Thymus (tissue), 14 donors: ENCODE measurements around the gene TBCA. TPM values are rescaled to one million over a fixed set of nuclear protein-coding genes. Genes with fewer than 3 reads are reported as not detected.
A peak's percentile ranks its signal among the peaks of the same experiment; 100 is the strongest.

Source experiments
- DNase-seq, 9 donors: peaks; one replicate each; pipeline ENCODE4 v3.0.0-alpha.2; 2013; ENCODE audit warnings: low spot score in 9 of 9, low read depth in 6 of 9, missing footprints in 1 of 9
- H3K27ac ChIP-seq, 2 donors: one replicate each; pipeline ENCODE4 v1.5.1; 2013; ENCODE audit warnings: control low read depth in 1 of 2, low read depth in 1 of 2, low read length in 1 of 2, mild to moderate bottlenecking in 1 of 2, moderate library complexity in 1 of 2
- H3K27me3 ChIP-seq, 2 donors: one replicate each; pipeline ENCODE4 v1.5.1; 2013; ENCODE audit warnings: low read length in 1 of 2; ENCODE audit not compliant: control insufficient read depth in 2 of 2, insufficient read depth in 1 of 2
- H3K36me3 ChIP-seq, 2 donors: one replicate each; pipeline ENCODE4 v1.5.1; 2013; ENCODE audit warnings: low read length in 1 of 2, mild to moderate bottlenecking in 1 of 2, moderate library complexity in 1 of 2; ENCODE audit not compliant: control insufficient read depth in 2 of 2, insufficient read depth in 2 of 2
- H3K4me1 ChIP-seq, 2 donors: one replicate each; pipeline ENCODE4 v1.5.1; 2013; ENCODE audit warnings: low read length in 2 of 2; ENCODE audit not compliant: control insufficient read depth in 2 of 2, insufficient read depth in 2 of 2
- H3K4me3 ChIP-seq, 2 donors: one replicate each; pipeline ENCODE4 v1.5.1; 2013; ENCODE audit warnings: low read length in 2 of 2, control low read depth in 1 of 2, mild to moderate bottlenecking in 1 of 2
- H3K9me3 ChIP-seq, 2 donors: one replicate each; pipeline ENCODE4 v1.5.1; 2013; ENCODE audit warnings: low read length in 1 of 2, mild to moderate bottlenecking in 1 of 2; ENCODE audit not compliant: control insufficient read depth in 2 of 2, insufficient read depth in 1 of 2
- WGBS: extraction: QIAGEN DNeasy Blood & Tissue Kit; methylation state at CpG from one replicate; pipeline ENCODE4 v1.1.7; 2013; 5-methylcytosine and 5-hydroxymethylcytosine counted together
- long read RNA-seq, 10 donors: transcript quantifications; one replicate each; lab custom pipeline, GENCODE V29; 2026
- polyA plus RNA-seq: library from polyadenylated mRNA; stranded (reverse); fragments of 200-250 nt; gene quantifications from one replicate; pipeline ENCODE4 v1.2.3, GENCODE V29; 2013
- total RNA-seq: library from RNA; stranded (reverse); fragments of 120-200 nt; gene quantifications from one replicate; pipeline ENCODE4 v1.2.4, GENCODE V29; 2013
- donor health status: healthy.

TBCA gene, protein sequence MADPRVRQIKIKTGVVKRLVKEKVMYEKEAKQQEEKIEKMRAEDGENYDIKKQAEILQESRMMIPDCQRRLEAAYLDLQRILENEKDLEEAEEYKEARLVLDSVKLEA
- total RNA-seq (150 TPM), polyA plus RNA-seq (356 TPM)
- long read RNA-seq, donor 1, transcript TBCA-202 (4 exons, 683 nt) = major isoform, 18 of 23 reads
- long read RNA-seq, donor 1, partial matches to known transcripts = 0 of 23 reads
- long read RNA-seq, donor 1, other reads (novel, unspliced or antisense) = 0 of 23 reads
- long read RNA-seq, donor 2 = 0 reads
- long read RNA-seq, donor 3, transcript TBCA-202 (4 exons, 683 nt) = major isoform, 203 of 252 reads
- long read RNA-seq, donor 3, transcript TBCA-205 (3 exons, 717 nt) = minor isoform, 12 of 252 reads
- long read RNA-seq, donor 3, transcript TBCA-201 (3 exons, 2,301 nt) = minor isoform, 9 of 252 reads
- long read RNA-seq, donor 3, partial matches to known transcripts = 13 of 252 reads
- long read RNA-seq, donor 3, other reads (novel, unspliced or antisense) = 14 of 252 reads
- long read RNA-seq, donor 4, transcript TBCA-205 (3 exons, 717 nt) = minor isoform, 12 of 132 reads
- long read RNA-seq, donor 4, transcript TBCA-201 (3 exons, 2,301 nt) = minor isoform, 9 of 132 reads
- long read RNA-seq, donor 4, transcript TBCA-202 (4 exons, 683 nt) = major isoform, 111 of 132 reads
- long read RNA-seq, donor 4, partial matches to known transcripts = 0 of 132 reads
- long read RNA-seq, donor 4, other reads (novel, unspliced or antisense) = 0 of 132 reads
- long read RNA-seq, donor 5, transcript TBCA-205 (3 exons, 717 nt) = minor isoform, 19 of 381 reads
- long read RNA-seq, donor 5, transcript TBCA-202 (4 exons, 683 nt) = major isoform, 292 of 381 reads
- long read RNA-seq, donor 5, transcript TBCA-201 (3 exons, 2,301 nt) = minor isoform, 25 of 381 reads
- long read RNA-seq, donor 5, partial matches to known transcripts = 28 of 381 reads
- long read RNA-seq, donor 5, other reads (novel, unspliced or antisense) = 15 of 381 reads
- long read RNA-seq, donor 6, transcript TBCA-205 (3 exons, 717 nt) = minor isoform, 11 of 141 reads
- long read RNA-seq, donor 6, transcript TBCA-202 (4 exons, 683 nt) = major isoform, 124 of 141 reads
- long read RNA-seq, donor 6, partial matches to known transcripts = 0 of 141 reads
- long read RNA-seq, donor 6, other reads (novel, unspliced or antisense) = 0 of 141 reads
- long read RNA-seq, donor 7, transcript TBCA-202 (4 exons, 683 nt) = major isoform, 142 of 171 reads
- long read RNA-seq, donor 7, transcript TBCA-201 (3 exons, 2,301 nt) = minor isoform, 8 of 171 reads
- long read RNA-seq, donor 7, transcript TBCA-205 (3 exons, 717 nt) = minor isoform, 17 of 171 reads
- long read RNA-seq, donor 7, partial matches to known transcripts = 0 of 171 reads
- long read RNA-seq, donor 7, other reads (novel, unspliced or antisense) = 0 of 171 reads
- long read RNA-seq, donor 8, transcript TBCA-202 (4 exons, 683 nt) = major isoform, 46 of 49 reads
- long read RNA-seq, donor 8, partial matches to known transcripts = 0 of 49 reads
- long read RNA-seq, donor 8, other reads (novel, unspliced or antisense) = 0 of 49 reads
- long read RNA-seq, donor 9, transcript TBCA-201 (3 exons, 2,301 nt) = minor isoform, 9 of 113 reads
- long read RNA-seq, donor 9, transcript TBCA-202 (4 exons, 683 nt) = major isoform, 98 of 113 reads
- long read RNA-seq, donor 9, transcript TBCA-205 (3 exons, 717 nt) = minor isoform, 5 of 113 reads
- long read RNA-seq, donor 9, partial matches to known transcripts = 0 of 113 reads
- long read RNA-seq, donor 9, other reads (novel, unspliced or antisense) = 0 of 113 reads
- long read RNA-seq, donor 10, transcript TBCA-202 (4 exons, 683 nt) = major isoform, 96 of 116 reads
- long read RNA-seq, donor 10, transcript TBCA-205 (3 exons, 717 nt) = minor isoform, 14 of 116 reads
- long read RNA-seq, donor 10, partial matches to known transcripts = 0 of 116 reads
- long read RNA-seq, donor 10, other reads (novel, unspliced or antisense) = 0 of 116 reads

- H3K9me3 ChIP-seq = no peaks in the 10 kb centered on the region
- H3K27me3 ChIP-seq = no peaks in the 10 kb centered on the region
- H3K27ac ChIP-seq = peak within 1 kb of the TSS; percentile 94 to 97
- peak within 1 kb of the TSS; percentile 65 to 90 for H3K4me3 ChIP-seq
- DNase-seq = peak; percentile 78 to 97 (median 87)
- peaks cover 0 to 12% of the 10 kb centered on the region in 2 donors for H3K36me3 ChIP-seq
- peaks cover 10 to 14% of the 10 kb centered on the region in 2 donors for H3K4me1 ChIP-seq
- under 1% methylated on average over 89 of the region's 89 CpGs for WGBS
Measured at GRCh38 chr5:77775790-77776553, at the start of gene TBCA. Gene TBCA (minus strand): TSS chr5:77776339. CDS start chr5:77776257, 82 bp downstream.

DNA sequence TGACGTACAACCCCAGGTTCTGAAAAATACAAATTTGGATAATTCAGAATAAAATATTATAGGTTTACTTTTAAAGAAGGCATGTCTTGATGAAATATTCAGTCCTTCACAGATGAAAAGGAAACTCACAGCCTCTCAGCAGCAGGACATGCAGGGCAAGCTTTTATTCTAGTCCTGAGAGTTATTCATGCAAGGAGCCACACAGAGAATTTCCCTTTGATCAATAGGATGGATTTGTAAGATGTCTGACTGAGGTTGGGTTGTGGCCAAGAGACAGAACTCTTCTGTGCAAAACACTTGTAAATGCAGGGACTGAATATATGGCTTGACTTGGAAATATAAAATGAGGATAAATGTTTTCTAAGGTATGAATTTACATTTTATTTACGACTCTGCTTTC lies 48.8 kb upstream of the TBCA start:
- no peak overlapping the region for H3K4me3 ChIP-seq
- no peak overlapping the region for H3K27ac ChIP-seq
- WGBS = 95% methylated on average over 2 of the region's 2 CpGs
- H3K4me1 ChIP-seq = no peaks in the 10 kb centered on the region
- no peak for DNase-seq
- H3K36me3 ChIP-seq = no peaks in the 10 kb centered on the region
- no peaks in the 10 kb centered on the region for H3K9me3 ChIP-seq
- no peaks in the 10 kb centered on the region for H3K27me3 ChIP-seq

DNA sequence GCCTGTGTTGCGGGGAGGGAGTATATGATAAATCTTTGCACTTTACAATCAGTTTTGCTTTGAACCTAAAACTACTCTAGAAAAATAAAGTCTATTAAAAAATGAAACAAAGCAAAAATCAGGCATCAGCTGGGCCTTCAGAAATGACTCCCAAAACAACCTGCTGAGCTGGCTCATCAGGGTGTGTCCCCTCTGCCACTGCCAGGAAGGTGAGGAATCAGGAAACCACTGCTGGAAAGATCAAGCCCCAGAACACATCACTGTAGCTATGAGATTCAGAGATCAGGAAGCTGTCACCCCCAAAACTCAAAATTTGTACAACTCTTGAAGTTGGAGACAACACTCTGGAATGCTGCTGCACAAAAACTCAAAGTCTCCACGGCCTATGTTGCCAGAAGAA lies 40.5 kb upstream of the TBCA start:
- Histone ChIP-seq H3K27ac (no peak overlapping the region), H3K4me1 (no peaks in the 10 kb centered on the region), H3K4me3 (no peak overlapping the region), H3K9me3 (no peaks in the 10 kb centered on the region), H3K27me3 (no peaks in the 10 kb centered on the region), H3K36me3 (no peaks in the 10 kb centered on the region)
- 41% methylated on average over 2 of the region's 2 CpGs for WGBS
- no peak for DNase-seq

DNA sequence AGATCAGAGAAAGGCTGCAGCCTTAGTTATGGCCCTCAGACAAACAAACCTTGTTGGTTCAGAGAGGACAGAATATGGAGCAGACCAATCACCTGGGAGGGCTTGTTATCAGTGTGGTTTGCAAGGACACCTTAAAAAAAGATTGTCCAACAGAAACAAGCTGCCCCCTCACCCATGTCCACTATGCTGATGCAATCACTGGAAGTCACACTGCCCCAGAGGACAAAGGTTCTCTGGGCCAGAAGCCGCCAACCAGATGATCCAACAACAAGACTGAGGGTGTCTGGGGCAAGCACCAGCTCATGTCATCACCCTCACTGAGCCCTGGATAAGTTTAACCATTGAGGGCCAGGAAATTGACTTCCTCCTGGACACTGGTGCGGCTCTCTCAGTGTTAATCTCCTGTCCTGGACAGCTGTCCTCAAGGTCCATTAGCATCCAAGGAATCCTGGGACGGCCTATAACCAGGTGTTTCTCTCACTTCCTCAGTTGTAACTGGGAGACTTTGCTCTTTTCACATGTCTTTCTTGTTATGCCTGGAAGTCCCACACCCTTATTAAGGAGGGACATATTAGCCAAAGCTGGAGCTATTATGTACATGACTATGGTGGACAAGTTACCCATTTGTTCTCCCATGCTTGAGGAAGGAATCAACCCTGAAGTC lies 36.9 kb upstream of the TBCA start:
- DNase-seq = no peak
- no peak overlapping the region for H3K4me3 ChIP-seq
- H3K4me1 ChIP-seq = no peaks in the 10 kb centered on the region
- H3K9me3 ChIP-seq = no peaks in the 10 kb centered on the region
- H3K27me3 ChIP-seq = no peaks in the 10 kb centered on the region
- H3K27ac ChIP-seq = no peak overlapping the region
- no peaks in the 10 kb centered on the region for H3K36me3 ChIP-seq
- 95% methylated on average over 3 of the region's 3 CpGs for WGBS

DNA sequence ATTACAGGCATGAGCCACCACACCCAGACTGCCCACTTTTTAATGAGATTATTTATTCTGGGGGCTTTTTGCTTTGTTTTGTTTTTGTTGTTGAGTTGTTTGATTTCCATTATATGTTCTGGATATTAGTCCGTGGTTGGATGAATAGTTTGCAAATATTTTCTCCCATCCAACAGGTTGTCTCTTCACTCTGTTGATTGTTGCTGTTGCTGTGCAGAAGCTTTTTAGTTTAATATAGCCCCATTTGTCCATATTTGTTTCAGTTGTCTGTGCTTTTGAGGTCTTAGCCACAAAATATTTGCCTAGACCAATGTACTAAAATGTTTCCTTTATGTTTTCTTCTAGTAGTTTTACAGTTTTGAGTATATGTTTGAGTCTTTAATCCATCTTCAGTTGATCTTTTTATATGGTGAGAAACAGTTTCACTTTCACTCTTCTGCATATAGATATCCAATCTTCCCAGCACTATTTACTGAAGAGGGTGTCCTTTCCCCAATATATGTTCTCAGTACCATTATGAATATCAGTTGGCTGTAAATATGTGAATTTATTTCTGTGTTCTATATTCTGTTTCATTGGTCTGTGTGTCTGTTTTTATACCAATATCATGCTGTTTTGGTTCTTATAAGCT lies 30.2 kb upstream of the TBCA start:
- H3K4me1 ChIP-seq = no peaks in the 10 kb centered on the region
- no peak overlapping the region for H3K27ac ChIP-seq
- DNase-seq = no peak
- H3K36me3 ChIP-seq = no peaks in the 10 kb centered on the region
- H3K4me3 ChIP-seq = no peak overlapping the region
- no peaks in the 10 kb centered on the region for H3K27me3 ChIP-seq
- peaks cover 0 to 4% of the 10 kb centered on the region in 2 donors for H3K9me3 ChIP-seq
- WGBS = 95% methylated on average over 1 of the region's 1 CpG

- Histone ChIP-seq H3K27me3 (no peaks in the 10 kb centered on the region), H3K9me3 (peaks cover 0 to 4% of the 10 kb centered on the region in 2 donors), H3K27ac (no peak overlapping the region), H3K4me1 (no peaks in the 10 kb centered on the region), H3K36me3 (no peaks in the 10 kb centered on the region), H3K4me3 (no peak overlapping the region)
- WGBS = 3% methylated on average over 1 of the region's 1 CpG
- DNase-seq = no peak
Measured at GRCh38 chr5:77798456-77798855, 22.3 kb upstream of the TBCA start.

GRCh38 chr5:77797136-77797535 lies 21.0 kb upstream of the TBCA start:
- Histone ChIP-seq H3K4me1 (no peaks in the 10 kb centered on the region), H3K9me3 (peaks cover 0 to 4% of the 10 kb centered on the region in 2 donors), H3K4me3 (no peak overlapping the region), H3K27ac (no peak overlapping the region), H3K27me3 (no peaks in the 10 kb centered on the region), H3K36me3 (no peaks in the 10 kb centered on the region)
- WGBS = 97% methylated on average over 1 of the region's 1 CpG
- DNase-seq = no peak
